ENCODE data around the gene STEAP3. TPM values are rescaled to one million over a fixed set of nuclear protein-coding genes. Genes with fewer than 3 reads are reported as not detected.

The STEAP3 gene
- total RNA-seq, 1 donor from 2014 or later: 0.94 TPM

- Mint-ChIP-seq H3K27ac (no peak overlapping the region), H3K36me3 (no peaks in the 10 kb centered on the region), H3K4me3 (peak overlapping the region; percentile 51), H3K27me3 (ENCODE audit: low read depth) (peaks cover 46% of the 10 kb centered on the region), H3K9me3 (no peaks in the 10 kb centered on the region), H3K4me1 (peaks cover 11% of the 10 kb centered on the region)
- no peak for TF ChIP-seq CTCF (IDR thresholded peaks at IDR 0.05; ENCODE audit: unreplicated experiment)
- DNase-seq (ENCODE audit: low spot score in 2 of 2, unreplicated experiment in 2 of 2): no peak
Measured at GRCh38 chr2:119222863-119223520, 642 bp upstream of the STEAP3 start.

- Mint-ChIP-seq H3K4me3 (peak overlapping the region; percentile 42), H3K27me3 (ENCODE audit: low read depth) (peaks cover 46% of the 10 kb centered on the region), H3K27ac (no peak overlapping the region), H3K9me3 (no peaks in the 10 kb centered on the region), H3K4me1 (peaks cover 3% of the 10 kb centered on the region), H3K36me3 (no peaks in the 10 kb centered on the region)
- no peak for TF ChIP-seq CTCF (IDR thresholded peaks at IDR 0.05; ENCODE audit: unreplicated experiment)
- no peak for DNase-seq (ENCODE audit: low spot score in 2 of 2, unreplicated experiment in 2 of 2)
Measured at GRCh38 chr2:119224391-119225104, 914 bp downstream of the STEAP3 start.

- Mint-ChIP-seq H3K27me3 (ENCODE audit: low read depth) (peaks cover 46% of the 10 kb centered on the region), H3K4me3 (no peak overlapping the region)
- DNase-seq (ENCODE audit: low spot score in 2 of 2, unreplicated experiment in 2 of 2): no peak
Measured at GRCh38 chr2:119225105-119225865, 1.7 kb downstream of the STEAP3 start.

GRCh38 chr2:119225926-119226325 is 2.3 kb downstream of the STEAP3 start:
- no peak overlapping the region for H3K4me3 Mint-ChIP-seq
- no peak for TF ChIP-seq CTCF (IDR thresholded peaks at IDR 0.05; ENCODE audit: unreplicated experiment)

More at GRCh38 chr2:119225105-119225865, 1.7 kb downstream of the STEAP3 start:
- no peaks in the 10 kb centered on the region for H3K9me3 Mint-ChIP-seq
- H3K27ac Mint-ChIP-seq: no peak overlapping the region
- no peaks in the 10 kb centered on the region for H3K4me1 Mint-ChIP-seq
- no peak for TF ChIP-seq CTCF (IDR thresholded peaks at IDR 0.05; ENCODE audit: unreplicated experiment)
- H3K36me3 Mint-ChIP-seq: no peaks in the 10 kb centered on the region

GRCh38 chr2:119227346-119227745 is 3.7 kb downstream of the STEAP3 start:
- Mint-ChIP-seq H3K4me1 (no peaks in the 10 kb centered on the region), H3K36me3 (no peaks in the 10 kb centered on the region), H3K27me3 (ENCODE audit: low read depth) (peaks cover 36% of the 10 kb centered on the region), H3K4me3 (no peak overlapping the region), H3K9me3 (no peaks in the 10 kb centered on the region), H3K27ac (no peak overlapping the region)
- no peak for TF ChIP-seq CTCF (IDR thresholded peaks at IDR 0.05; ENCODE audit: unreplicated experiment)
- no peak for DNase-seq (ENCODE audit: low spot score in 2 of 2, unreplicated experiment in 2 of 2)

More at GRCh38 chr2:119225926-119226325, 2.3 kb downstream of the STEAP3 start:
- no peaks in the 10 kb centered on the region for H3K4me1 Mint-ChIP-seq
- no peaks in the 10 kb centered on the region for H3K36me3 Mint-ChIP-seq
- H3K27ac Mint-ChIP-seq: no peak overlapping the region
- H3K27me3 Mint-ChIP-seq (ENCODE audit: low read depth): peaks cover 46% of the 10 kb centered on the region
- no peak for DNase-seq (ENCODE audit: low spot score in 2 of 2, unreplicated experiment in 2 of 2)
- no peaks in the 10 kb centered on the region for H3K9me3 Mint-ChIP-seq

Measured in mesothelial cell of epicardium (in vitro differentiated cells).